Fibroblast of lung (primary cell): ENCODE data around the gene ANKS1B.

Source experiments
- EZH2 ChIP-seq: IDR thresholded peaks from 2 replicates; pipeline ENCODE4 v1.5.1; 2012; ENCODE audit warnings: low read length, control low read depth, mild to moderate bottlenecking; ENCODE audit errors: missing control alignments
- TF ChIP-seq, protein P1 (sequence below), 2 donors: IDR thresholded peaks in 1 of 2; conservative IDR thresholded peaks in 1 of 2; 1 replicate in 1 of 2; 2 replicates in 1 of 2; pipeline ENCODE4 v1.5.1; 2011 to 2012; ENCODE audit warnings: low read length in 2 of 2, control low read depth in 1 of 2, inconsistent platforms in 1 of 2, low read depth in 1 of 2, mild to moderate bottlenecking in 1 of 2

DNA sequence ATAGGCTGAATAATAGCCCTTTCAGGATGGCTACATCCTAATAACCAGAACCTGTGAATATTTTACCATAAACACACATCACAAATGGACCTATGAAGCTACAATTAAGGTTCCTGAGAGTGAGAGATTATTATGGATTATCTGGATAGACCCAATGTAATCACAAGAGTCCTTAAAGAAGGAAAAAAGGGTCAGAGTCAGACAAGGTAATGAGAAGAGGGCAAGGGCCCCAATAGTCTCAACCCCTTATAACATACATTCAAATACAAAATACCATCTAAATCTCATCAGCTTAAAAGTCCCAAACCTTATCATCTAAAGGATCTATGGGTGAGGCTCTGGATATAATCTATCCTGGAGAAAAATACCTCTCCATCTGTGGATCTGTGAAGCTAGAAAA, 272.5 kb downstream of the ANKS1B start:
- TF ChIP-seq, protein P1, sequence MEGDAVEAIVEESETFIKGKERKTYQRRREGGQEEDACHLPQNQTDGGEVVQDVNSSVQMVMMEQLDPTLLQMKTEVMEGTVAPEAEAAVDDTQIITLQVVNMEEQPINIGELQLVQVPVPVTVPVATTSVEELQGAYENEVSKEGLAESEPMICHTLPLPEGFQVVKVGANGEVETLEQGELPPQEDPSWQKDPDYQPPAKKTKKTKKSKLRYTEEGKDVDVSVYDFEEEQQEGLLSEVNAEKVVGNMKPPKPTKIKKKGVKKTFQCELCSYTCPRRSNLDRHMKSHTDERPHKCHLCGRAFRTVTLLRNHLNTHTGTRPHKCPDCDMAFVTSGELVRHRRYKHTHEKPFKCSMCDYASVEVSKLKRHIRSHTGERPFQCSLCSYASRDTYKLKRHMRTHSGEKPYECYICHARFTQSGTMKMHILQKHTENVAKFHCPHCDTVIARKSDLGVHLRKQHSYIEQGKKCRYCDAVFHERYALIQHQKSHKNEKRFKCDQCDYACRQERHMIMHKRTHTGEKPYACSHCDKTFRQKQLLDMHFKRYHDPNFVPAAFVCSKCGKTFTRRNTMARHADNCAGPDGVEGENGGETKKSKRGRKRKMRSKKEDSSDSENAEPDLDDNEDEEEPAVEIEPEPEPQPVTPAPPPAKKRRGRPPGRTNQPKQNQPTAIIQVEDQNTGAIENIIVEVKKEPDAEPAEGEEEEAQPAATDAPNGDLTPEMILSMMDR (conservative IDR thresholded peaks at IDR 0.05 in 1 of 2, IDR thresholded peaks at IDR 0.05 in 1 of 2; ENCODE audit: low read depth in 1 of 2, low read length in 2 of 2) = no peak
- TF ChIP-seq EZH2 = no peak
